Endothelial cell of umbilical vein (primary cell): ENCODE data around the gene RPL18A. TPM values are rescaled to one million over a fixed set of nuclear protein-coding genes. Genes with fewer than 3 reads are reported as not detected.
A peak's percentile ranks its signal among the peaks of the same experiment; 100 is the strongest.

ENCODE experiments used
- BruUV-seq: library from RNA; stranded (reverse); fragments of 400-500 nt; replicated peaks from 2 replicates; lab custom pipeline; 2021; lab: Mats Ljungman, UMichigan
- CTCF ChIA-PET: fragments of 300-600, 350-600 bp; sonication (Branson Sonifier 250); formaldehyde crosslinking; loops from one replicate; lab custom pipeline; 2021; ENCODE audit warnings: antibody characterized with exemption, inconsistent platforms; lab: Charles Lee
- POLR2A ChIA-PET: fragments of 300-600, 350-600 bp; sonication (Branson Sonifier 250); formaldehyde crosslinking; loops from one replicate; lab custom pipeline; 2021; ENCODE audit warnings: antibody characterized with exemption, inconsistent platforms; lab: Charles Lee
- DNase-seq: peaks from one replicate; pipeline ENCODE4 v3.0.0-alpha.2; 2011; ENCODE audit warnings: low read depth, low spot score
- FAIRE-seq: peaks from 2 replicates; lab custom pipeline; 2011; peaks lifted over from hg19 to GRCh38; lab: Jason Lieb, UNC
- H2AFZ ChIP-seq: 2 replicates; pipeline ENCODE4 v1.6.0; 2012; ENCODE audit warnings: low read depth, low read length, control low read depth, inconsistent platforms
- H3K27ac ChIP-seq: 2 replicates; pipeline ENCODE4 v1.5.1; 2011; ENCODE audit warnings: low read depth, mild to moderate bottlenecking, control low read depth, low read length, moderate library complexity; ENCODE audit not compliant: insufficient read depth
- H3K27me3 ChIP-seq, 2 experiments: 2 replicates each; pipeline versions ENCODE4 v1.6.0 to v1.6.1; 2011; ENCODE audit warnings: low read length in 2 of 2, mixed read lengths in 1 of 2; ENCODE audit not compliant: control insufficient read depth in 2 of 2, insufficient read depth in 2 of 2
- H3K36me3 ChIP-seq, 2 experiments: 2 replicates in 1 of 2; 3 replicates in 1 of 2; pipeline ENCODE4 v1.5.1; 2011; ENCODE audit warnings: low read length in 2 of 2, mild to moderate bottlenecking in 1 of 2, moderate library complexity in 1 of 2; ENCODE audit not compliant: control insufficient read depth in 2 of 2, insufficient read depth in 2 of 2; ENCODE audit errors: extremely low read depth in 1 of 2
- H3K4me1 ChIP-seq: 3 replicates; pipeline ENCODE4 v1.5.1; 2011; ENCODE audit warnings: mild to moderate bottlenecking, low read length; ENCODE audit not compliant: control insufficient read depth, insufficient read depth; ENCODE audit errors: extremely low read depth
- H3K4me2 ChIP-seq: 2 replicates; pipeline ENCODE4 v1.6.1; 2011; ENCODE audit warnings: low read length, control low read depth, mixed read lengths; ENCODE audit not compliant: insufficient read depth
- H3K4me3 ChIP-seq, 3 experiments: fragments of 200-600 bp in 1 of 3; sonication (generic), shearing (Covaris generic) in 1 of 3; replicated peaks in 1 of 3; 2 replicates each; pipeline ENCODE4 v1.5.1; 2011 to 2016; ENCODE audit warnings: control low read depth in 3 of 3, low read length in 3 of 3, mild to moderate bottlenecking in 2 of 3, inconsistent platforms in 1 of 3, low read depth in 1 of 3, moderate library complexity in 1 of 3; ENCODE audit not compliant: insufficient read depth in 1 of 3
- H3K79me2 ChIP-seq: 2 replicates; pipeline ENCODE4 v1.6.0; 2012; ENCODE audit warnings: low read length, inconsistent platforms; ENCODE audit not compliant: control insufficient read depth, insufficient read depth
- H3K9ac ChIP-seq: replicated peaks from 2 replicates; pipeline ENCODE3; 2011; ENCODE audit warnings: low read length, control low read depth; ENCODE audit not compliant: insufficient read depth; ENCODE audit errors: extremely low read depth
- H3K9me1 ChIP-seq: replicated peaks from 3 replicates; pipeline ENCODE4 v1.6.0; 2011; ENCODE audit warnings: mild to moderate bottlenecking, low read length; ENCODE audit not compliant: control insufficient read depth, insufficient read depth; ENCODE audit errors: extremely low read depth
- H3K9me3 ChIP-seq: replicated peaks from 2 replicates; pipeline ENCODE4 v1.5.1; 2012; ENCODE audit warnings: low read length, inconsistent platforms; ENCODE audit not compliant: control insufficient read depth, insufficient read depth
- H4K20me1 ChIP-seq: replicated peaks from 2 replicates; pipeline ENCODE3; 2011; ENCODE audit warnings: mild to moderate bottlenecking, low read length; ENCODE audit not compliant: control insufficient read depth, insufficient read depth; ENCODE audit errors: extremely low read depth
- EZH2 ChIP-seq: IDR thresholded peaks from 2 replicates; pipeline ENCODE4 v1.6.1; 2012; ENCODE audit warnings: borderline replicate concordance, low read depth, mild to moderate bottlenecking, moderate library complexity, low read length, inconsistent platforms; ENCODE audit not compliant: severe bottlenecking
- GATA2 ChIP-seq: IDR thresholded peaks from 2 replicates; pipeline ENCODE4 v1.7.0; 2011; ENCODE audit warnings: low read depth, mild to moderate bottlenecking, moderate library complexity, mixed read lengths, low read length; ENCODE audit not compliant: insufficient read length, insufficient read depth
- JUN ChIP-seq: IDR thresholded peaks from 2 replicates; pipeline ENCODE4 v1.6.1; 2011; ENCODE audit warnings: borderline replicate concordance, low read depth; ENCODE audit not compliant: insufficient read length, insufficient read depth
- MYC ChIP-seq: IDR thresholded peaks from one replicate; pipeline ENCODE4 v1.6.1; 2011; ENCODE audit warnings: mild to moderate bottlenecking, low read depth, low read length
- POLR2A ChIP-seq: IDR thresholded peaks from 2 replicates; pipeline ENCODE4 v1.6.1; 2012; ENCODE audit warnings: low read depth, mild to moderate bottlenecking, control low read depth, low read length
- POLR2AphosphoS5 ChIP-seq: IDR thresholded peaks from 2 replicates; pipeline ENCODE4 v1.6.1; 2012; ENCODE audit warnings: low read depth, mild to moderate bottlenecking, control low read depth, low read length, moderate library complexity; ENCODE audit not compliant: insufficient read depth
- dilution Hi-C: fragments of 300-500 bp; cut with MboI; formaldehyde crosslinking; loops from one replicate; pipeline ENCODE4 v1.15.0; 2019; ENCODE audit warnings: low sequenced_read_pairs; ENCODE audit not compliant: extremely low pct_ligation_motif_present
- intact Hi-C: fragments of 100-400 bp; cut with micrococcal nuclease; formaldehyde crosslinking; loops from one replicate; pipeline ENCODE4 v1.10.0; 2022
- polyA plus RNA-seq, 4 experiments: library from polyadenylated mRNA; depleted of rRNA in 3 of 4; stranded (reverse) in 3 of 4; unstranded in 1 of 4; fragments of >200 nt; gene quantifications; 2 replicates each; pipeline versions ENCODE4 v1.2.1 to v1.2.3, GENCODE V29; 2011 to 2012; ENCODE audit warnings: missing spikeins in 1 of 4
- total RNA-seq: library from RNA; stranded (reverse); gene quantifications from 2 replicates; pipeline ENCODE4 v1.2.3, GENCODE V29; 2021
- TF ChIP-seq, protein P1 (sequence below): IDR thresholded peaks from 2 replicates; pipeline ENCODE4 v1.6.1; 2011; ENCODE audit not compliant: insufficient read depth, insufficient read length
- TF ChIP-seq, protein P2 (sequence below), 2 donors: IDR thresholded peaks; 1 replicate in 1 of 2; 2 replicates in 1 of 2; pipeline ENCODE4 v1.5.1; 2011; ENCODE audit warnings: low read length in 2 of 2, mild to moderate bottlenecking in 2 of 2, moderate library complexity in 2 of 2, control low read depth in 1 of 2, inconsistent platforms in 1 of 2, low read depth in 1 of 2; ENCODE audit not compliant: insufficient read depth in 1 of 2; ENCODE audit errors: extremely low read depth in 1 of 2

Gene RPL18A
- total and polyA plus RNA-seq, 2 donors (not counting 3 experiments of a cell fraction or from before 2014, with no cell fraction given): 1,970 to 2,869 TPM

DNA sequence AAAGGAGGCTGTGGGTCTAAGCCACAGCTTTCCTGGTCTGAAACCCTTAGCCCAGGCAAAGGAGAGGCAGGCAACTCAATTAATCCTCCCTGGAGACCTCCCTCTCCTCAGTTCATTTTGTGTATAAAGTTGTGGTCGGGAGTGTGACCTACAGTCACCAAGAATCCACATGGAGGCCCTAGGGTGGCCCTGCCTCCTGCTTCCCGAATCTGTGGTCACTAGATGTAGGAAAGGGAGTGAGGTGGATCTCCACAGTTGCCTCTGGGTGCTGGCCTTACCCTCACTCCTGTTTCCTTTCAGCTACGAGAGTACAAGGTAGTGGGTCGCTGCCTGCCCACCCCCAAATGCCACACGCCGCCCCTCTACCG lies 1.3 kb downstream of the RPL18A start:
- CTCF ChIA-PET: interaction anchor here (2.1 kb wide), 1 partner anchor 9 kb away, joined by 11 read pairs; no protein-coding TSS in a partner anchor

More for the DNA sequence above, 1.3 kb downstream of the RPL18A start:
- no peak overlapping the region for H3K27ac ChIP-seq
- TF ChIP-seq, protein P1, sequence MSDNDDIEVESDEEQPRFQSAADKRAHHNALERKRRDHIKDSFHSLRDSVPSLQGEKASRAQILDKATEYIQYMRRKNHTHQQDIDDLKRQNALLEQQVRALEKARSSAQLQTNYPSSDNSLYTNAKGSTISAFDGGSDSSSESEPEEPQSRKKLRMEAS: no peak
- TF ChIP-seq MYC: no peak
- TF ChIP-seq EZH2: no peak
- TF ChIP-seq, protein P2, sequence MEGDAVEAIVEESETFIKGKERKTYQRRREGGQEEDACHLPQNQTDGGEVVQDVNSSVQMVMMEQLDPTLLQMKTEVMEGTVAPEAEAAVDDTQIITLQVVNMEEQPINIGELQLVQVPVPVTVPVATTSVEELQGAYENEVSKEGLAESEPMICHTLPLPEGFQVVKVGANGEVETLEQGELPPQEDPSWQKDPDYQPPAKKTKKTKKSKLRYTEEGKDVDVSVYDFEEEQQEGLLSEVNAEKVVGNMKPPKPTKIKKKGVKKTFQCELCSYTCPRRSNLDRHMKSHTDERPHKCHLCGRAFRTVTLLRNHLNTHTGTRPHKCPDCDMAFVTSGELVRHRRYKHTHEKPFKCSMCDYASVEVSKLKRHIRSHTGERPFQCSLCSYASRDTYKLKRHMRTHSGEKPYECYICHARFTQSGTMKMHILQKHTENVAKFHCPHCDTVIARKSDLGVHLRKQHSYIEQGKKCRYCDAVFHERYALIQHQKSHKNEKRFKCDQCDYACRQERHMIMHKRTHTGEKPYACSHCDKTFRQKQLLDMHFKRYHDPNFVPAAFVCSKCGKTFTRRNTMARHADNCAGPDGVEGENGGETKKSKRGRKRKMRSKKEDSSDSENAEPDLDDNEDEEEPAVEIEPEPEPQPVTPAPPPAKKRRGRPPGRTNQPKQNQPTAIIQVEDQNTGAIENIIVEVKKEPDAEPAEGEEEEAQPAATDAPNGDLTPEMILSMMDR (IDR thresholded peaks at IDR 0.05; ENCODE audit: extremely low read depth in 1 of 2, insufficient read depth in 1 of 2, low read depth in 1 of 2, low read length in 2 of 2): no peak
- no peak for TF ChIP-seq POLR2A
- no peak for TF ChIP-seq GATA2
- no peak for TF ChIP-seq JUN
- no peak for TF ChIP-seq POLR2AphosphoS5
- no peaks in the 10 kb centered on the region for H3K9me3 ChIP-seq
- peaks cover 4% of the 10 kb centered on the region for H4K20me1 ChIP-seq
- POLR2A ChIA-PET: no interaction called here
- FAIRE-seq (no peak), DNase-seq (no peak)
- no TSS peak for BruUV-seq
- H2AFZ ChIP-seq: no peak overlapping the region
- H3K27me3 ChIP-seq: no peaks in the 10 kb centered on the region
- dilution Hi-C loops: no loop called here
- no peaks in the 10 kb centered on the region for H3K9me1 ChIP-seq
- peaks cover 32% of the 10 kb centered on the region for H3K79me2 ChIP-seq
- intact Hi-C loops: no loop called here
- peak overlapping the region; percentile 70 for H3K4me2 ChIP-seq
- peak overlapping the region; percentile 83 to 96 (median 92) for H3K4me3 ChIP-seq
- peak overlapping the region; percentile 95 for H3K9ac ChIP-seq
- H3K36me3 ChIP-seq: peaks cover 19 to 31% of the 10 kb centered on the region in 2 experiments
- H3K4me1 ChIP-seq: peaks cover 15% of the 10 kb centered on the region
